GM10248 (cell line): ENCODE measurements around the gene HOXD4.

Source experiments
- CTCF ChIA-PET: fragments of 300-600 bp; sonication (Branson Sonifier 250); formaldehyde crosslinking; extraction: SDS; loops from one replicate; lab custom pipeline; 2021; ENCODE audit warnings: antibody characterized with exemption; lab: Yijun Ruan, JAX
- POLR2A ChIA-PET: fragments of 350-650 bp; sonication (Branson Sonifier 250); formaldehyde crosslinking; extraction: SDS; loops from one replicate; lab custom pipeline; 2020; ENCODE audit warnings: antibody characterized with exemption; lab: Yijun Ruan, JAX
- DNase-seq: peaks from one replicate; pipeline ENCODE4 v3.0.0; 2012; ENCODE audit errors: extremely low spot score
- CTCF ChIP-seq: IDR thresholded peaks from 2 replicates; pipeline ENCODE4 v1.5.1; 2012; ENCODE audit warnings: mild to moderate bottlenecking, low read depth; ENCODE audit errors: extremely low read depth, missing control alignments, control extremely low read depth

HOXD4 gene

GRCh38 chr2:176130147-176130956, 21.0 kb upstream of the HOXD4 start:
- ChIA-PET CTCF (interaction anchor here (0.7 to 2.3 kb wide), 7 partner anchors 11 to 1018 kb away, joined by 3 to 11 read pairs (median 6); no protein-coding TSS in a partner anchor), POLR2A (no interaction called here)
- no peak for TF ChIP-seq CTCF
- DNase-seq = no peak

GRCh38 chr2:176130957-176131847, 20.1 kb upstream of the HOXD4 start:
- no peak for TF ChIP-seq CTCF
- ChIA-PET CTCF (interaction anchor here (0.7 to 2.3 kb wide), 10 partner anchors 10 to 1017 kb away, joined by 3 to 11 read pairs (median 6); no protein-coding TSS in a partner anchor), POLR2A (no interaction called here)
- no peak for DNase-seq

GRCh38 chr2:176131848-176132158, 19.5 kb upstream of the HOXD4 start:
- ChIA-PET CTCF (interaction anchor here (1.2 to 2.3 kb wide), 8 partner anchors 9 to 1017 kb away, joined by 3 to 11 read pairs (median 6); no protein-coding TSS in a partner anchor), POLR2A (no interaction called here)
- TF ChIP-seq CTCF = no peak
- DNase-seq = no peak

GRCh38 chr2:176132205-176133171, 18.9 kb upstream of the HOXD4 start:
- CTCF ChIA-PET = interaction anchor here (1.2 to 2.5 kb wide), 13 partner anchors 8 to 1016 kb away, joined by 3 to 11 read pairs (median 6); no protein-coding TSS in a partner anchor
- POLR2A ChIA-PET = no interaction called here
- no peak for TF ChIP-seq CTCF
- DNase-seq = no peak

- POLR2A ChIA-PET = no interaction called here
- CTCF ChIA-PET = interaction anchor here (1.0 to 2.5 kb wide), 6 partner anchors 9 to 519 kb away, joined by 3 to 8 read pairs (median 4); no protein-coding TSS in a partner anchor
- no peak for DNase-seq
- no peak for TF ChIP-seq CTCF
Measured at GRCh38 chr2:176133389-176133788, 18.0 kb upstream of the HOXD4 start.
